Activated T-cell treated with anti-CD3 and anti-CD28 coated beads, Interleukin-2, amount 50 U/mL, for 24 hours (primary cell): ENCODE measurements around the gene GGTLC2.
"Not testable (repeated sequence)": the region's sequence is repeated elsewhere in the genome, so short reads cannot be mapped to it uniquely, and the experiment has no call there.

Experiments
- DNase-seq: peaks from one replicate; pipeline ENCODE4 v3.0.0-alpha.2; 2020
- H3K27ac Mint-ChIP-seq: 2 replicates; pipeline ENCODE4 v1.8.0; 2020; ENCODE audit warnings: mild to moderate bottlenecking, mixed read lengths
- H3K27me3 Mint-ChIP-seq: 2 replicates; pipeline ENCODE4 v1.8.0; 2020; ENCODE audit warnings: mixed read lengths
- H3K36me3 Mint-ChIP-seq: 2 replicates; pipeline ENCODE4 v1.8.0; 2020; ENCODE audit warnings: low read depth, mixed read lengths
- H3K4me1 Mint-ChIP-seq: 2 replicates; pipeline ENCODE4 v1.8.0; 2020; ENCODE audit warnings: low read depth, mixed read lengths
- H3K4me3 Mint-ChIP-seq: 2 replicates; pipeline ENCODE4 v1.8.0; 2020; ENCODE audit warnings: mild to moderate bottlenecking, moderate library complexity, mixed read lengths
- H3K9me3 Mint-ChIP-seq: 2 replicates; pipeline ENCODE4 v1.8.0; 2020; ENCODE audit warnings: mixed read lengths

GGTLC2 gene

GRCh38 chr22:22651593-22651992 lies 7.2 kb downstream of the GGTLC2 start:
- not testable (repeated sequence) for H3K27me3 Mint-ChIP-seq, DNase-seq, H3K9me3 Mint-ChIP-seq, H3K36me3 Mint-ChIP-seq, H3K4me3 Mint-ChIP-seq, H3K27ac Mint-ChIP-seq
- H3K4me1 Mint-ChIP-seq: peaks cover 21% of the 10 kb centered on the region

DNA sequence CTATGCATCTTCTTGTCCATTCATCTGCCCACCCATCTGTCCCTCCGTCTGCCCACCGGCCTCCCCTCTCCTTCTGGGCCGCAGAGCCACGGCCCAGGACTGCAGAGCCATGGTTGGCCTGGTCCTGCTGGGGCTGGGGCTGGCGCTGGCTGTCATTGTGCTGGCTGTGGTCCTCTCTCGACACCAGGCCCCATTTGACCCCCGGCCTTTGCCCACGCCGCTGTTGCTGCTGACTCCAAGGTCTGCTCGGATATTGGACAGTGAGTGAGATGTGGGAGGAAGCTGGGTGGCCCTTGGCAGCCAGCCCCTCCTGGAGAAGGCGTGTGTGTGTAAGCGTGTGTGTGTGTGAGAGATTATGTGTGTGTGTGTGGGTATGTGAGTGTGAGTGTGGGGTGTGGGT lies 7.7 kb downstream of the GGTLC2 start:
- not testable (repeated sequence) for H3K36me3 Mint-ChIP-seq, H3K9me3 Mint-ChIP-seq, H3K27me3 Mint-ChIP-seq, H3K27ac Mint-ChIP-seq, DNase-seq, H3K4me3 Mint-ChIP-seq
- peaks cover 21% of the 10 kb centered on the region for H3K4me1 Mint-ChIP-seq

GRCh38 chr22:22652573-22652972 lies 8.2 kb downstream of the GGTLC2 start:
- DNase-seq, H3K9me3 Mint-ChIP-seq, H3K27me3 Mint-ChIP-seq, H3K36me3 Mint-ChIP-seq, H3K27ac Mint-ChIP-seq, H3K4me3 Mint-ChIP-seq: not testable (repeated sequence)
- H3K4me1 Mint-ChIP-seq: peaks cover 21% of the 10 kb centered on the region

GRCh38 chr22:22653677-22654381 lies 9.4 kb downstream of the GGTLC2 start:
- H3K4me3 Mint-ChIP-seq, H3K27ac Mint-ChIP-seq, H3K36me3 Mint-ChIP-seq, H3K27me3 Mint-ChIP-seq, DNase-seq, H3K9me3 Mint-ChIP-seq: not testable (repeated sequence)
- peaks cover 21% of the 10 kb centered on the region for H3K4me1 Mint-ChIP-seq

DNA sequence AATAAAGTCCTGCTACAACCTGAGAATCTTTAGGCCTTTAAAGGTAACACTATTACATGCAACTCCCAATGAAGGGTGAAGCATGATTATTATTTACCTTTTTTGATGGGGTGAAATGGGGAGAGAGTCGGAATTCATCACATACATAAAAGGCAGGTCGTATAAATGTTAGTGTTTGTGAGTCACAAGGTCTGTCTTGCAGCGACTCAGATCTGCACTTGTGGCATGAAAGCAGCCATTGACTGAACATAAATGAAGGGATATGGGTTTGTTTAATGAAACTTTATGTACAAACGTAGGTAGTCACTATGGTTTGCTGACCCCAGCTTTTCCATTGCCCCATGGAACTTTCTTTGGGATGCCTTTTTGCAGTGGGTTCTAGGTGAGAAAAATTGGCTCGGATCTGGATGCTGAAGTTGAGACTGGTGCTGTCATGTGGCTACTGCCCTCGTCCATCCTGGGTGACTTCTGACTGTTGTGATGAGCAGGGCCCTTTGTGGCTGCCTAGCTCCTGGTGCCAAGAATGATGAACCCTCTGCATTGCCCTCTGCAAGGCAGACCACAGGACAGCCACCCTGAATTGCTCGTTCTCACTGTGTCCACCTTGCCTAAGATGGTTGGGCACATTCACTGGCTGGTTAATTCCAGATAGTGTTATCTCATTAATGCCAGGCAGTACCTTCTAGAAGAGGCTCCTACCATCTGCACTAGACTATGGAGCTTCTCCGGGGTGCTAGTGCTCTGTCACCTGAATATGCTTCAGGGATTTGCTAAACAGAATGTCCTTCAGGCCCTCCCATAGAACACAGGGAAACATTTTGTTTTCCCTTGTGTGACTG lies 11.3 kb downstream of the GGTLC2 start:
- Mint-ChIP-seq H3K9me3 (no peaks in the 10 kb centered on the region), H3K4me1 (peaks cover 21% of the 10 kb centered on the region), H3K27ac (no peak overlapping the region), H3K27me3 (no peaks in the 10 kb centered on the region), H3K36me3 (no peaks in the 10 kb centered on the region), H3K4me3 (no peak overlapping the region)
- no peak for DNase-seq

DNA sequence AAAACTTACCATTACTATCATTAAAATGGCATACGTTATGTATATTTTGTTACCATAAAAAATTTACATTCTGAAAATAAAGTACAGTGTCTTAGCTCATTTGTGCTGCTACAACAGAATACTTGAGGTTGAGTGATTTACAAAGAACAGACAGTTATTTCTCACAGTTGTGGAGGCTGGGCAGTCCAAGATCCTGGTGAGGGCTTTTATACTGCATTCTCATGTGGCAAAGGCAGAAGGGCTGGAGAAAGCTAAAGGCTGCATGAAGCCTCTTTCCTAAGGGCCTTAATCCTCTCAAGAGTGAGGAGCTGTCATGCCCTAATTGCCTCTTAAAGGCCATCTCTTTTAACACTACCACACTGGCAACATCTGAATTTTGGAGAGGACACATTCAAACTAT lies 13.3 kb downstream of the GGTLC2 start:
- H3K4me1 Mint-ChIP-seq: peaks cover 18% of the 10 kb centered on the region
- H3K27me3 Mint-ChIP-seq: no peaks in the 10 kb centered on the region
- DNase-seq: no peak
- no peaks in the 10 kb centered on the region for H3K36me3 Mint-ChIP-seq
- H3K4me3 Mint-ChIP-seq: no peak overlapping the region
- H3K27ac Mint-ChIP-seq: no peak overlapping the region
- H3K9me3 Mint-ChIP-seq: no peaks in the 10 kb centered on the region

GRCh38 chr22:22661275-22661674 lies 16.9 kb downstream of the GGTLC2 start:
- Mint-ChIP-seq H3K27ac (no peak overlapping the region), H3K27me3 (no peaks in the 10 kb centered on the region), H3K4me3 (no peak overlapping the region), H3K36me3 (no peaks in the 10 kb centered on the region), H3K4me1 (no peaks in the 10 kb centered on the region), H3K9me3 (no peaks in the 10 kb centered on the region)
- DNase-seq: no peak

- DNase-seq: no peak
- H3K9me3 Mint-ChIP-seq: no peaks in the 10 kb centered on the region
- H3K4me1 Mint-ChIP-seq: no peaks in the 10 kb centered on the region
- H3K4me3 Mint-ChIP-seq: no peak overlapping the region
- H3K27ac Mint-ChIP-seq: no peak overlapping the region
- no peaks in the 10 kb centered on the region for H3K27me3 Mint-ChIP-seq
- H3K36me3 Mint-ChIP-seq: no peaks in the 10 kb centered on the region
These were observed 17.7 kb downstream of the GGTLC2 start for GRCh38 chr22:22662095-22662494.

DNA sequence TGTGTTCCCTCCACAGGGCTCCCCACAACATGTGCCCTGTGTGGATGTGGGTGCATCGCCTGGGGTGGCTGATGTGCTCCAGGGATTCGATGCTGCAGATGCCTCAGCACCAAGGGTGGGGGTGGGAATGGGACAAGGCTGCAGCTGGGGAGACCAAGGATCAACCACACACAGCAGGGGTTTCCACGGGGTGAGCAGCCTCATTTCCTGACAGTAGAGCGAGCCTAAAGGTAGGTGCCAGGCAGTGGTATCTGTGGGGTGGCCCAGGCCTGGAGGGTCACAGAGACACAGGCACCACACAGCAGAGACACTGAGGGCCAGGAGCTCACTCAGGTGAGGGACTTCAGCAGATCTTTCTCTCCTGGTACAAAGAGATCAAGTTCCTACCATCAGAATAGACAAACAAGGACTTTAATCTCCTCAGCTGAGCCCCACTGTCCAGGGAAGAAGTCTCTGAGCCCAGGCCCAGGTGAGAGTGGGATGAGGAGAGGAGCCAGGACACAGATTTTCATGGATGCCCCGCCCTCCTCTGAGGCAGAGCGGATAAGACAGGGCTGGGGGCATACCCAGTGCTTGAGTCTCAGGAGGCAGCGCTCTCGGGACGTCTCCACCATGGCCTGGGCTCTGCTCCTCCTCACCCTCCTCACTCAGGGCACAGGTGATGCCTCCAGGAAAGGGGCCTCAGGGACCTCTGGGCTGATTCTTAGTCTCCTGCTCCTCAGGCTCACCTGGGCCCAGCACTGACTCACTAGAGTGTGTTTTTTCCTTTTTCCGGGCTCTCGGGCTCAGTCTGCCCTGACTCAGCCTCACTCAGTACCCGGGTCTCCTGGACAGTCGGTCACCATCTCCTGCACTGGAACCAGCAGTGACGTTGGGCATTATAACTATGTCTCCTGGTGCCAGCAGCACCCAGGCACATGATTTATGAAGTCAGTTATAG lies 19.7 kb downstream of the GGTLC2 start:
- no peak overlapping the region for H3K4me3 Mint-ChIP-seq
- DNase-seq: no peak
- H3K4me1 Mint-ChIP-seq: no peaks in the 10 kb centered on the region
- no peaks in the 10 kb centered on the region for H3K27me3 Mint-ChIP-seq
- peak overlapping the region; percentile 18 for H3K27ac Mint-ChIP-seq
- H3K9me3 Mint-ChIP-seq: no peaks in the 10 kb centered on the region
- no peaks in the 10 kb centered on the region for H3K36me3 Mint-ChIP-seq

DNA sequence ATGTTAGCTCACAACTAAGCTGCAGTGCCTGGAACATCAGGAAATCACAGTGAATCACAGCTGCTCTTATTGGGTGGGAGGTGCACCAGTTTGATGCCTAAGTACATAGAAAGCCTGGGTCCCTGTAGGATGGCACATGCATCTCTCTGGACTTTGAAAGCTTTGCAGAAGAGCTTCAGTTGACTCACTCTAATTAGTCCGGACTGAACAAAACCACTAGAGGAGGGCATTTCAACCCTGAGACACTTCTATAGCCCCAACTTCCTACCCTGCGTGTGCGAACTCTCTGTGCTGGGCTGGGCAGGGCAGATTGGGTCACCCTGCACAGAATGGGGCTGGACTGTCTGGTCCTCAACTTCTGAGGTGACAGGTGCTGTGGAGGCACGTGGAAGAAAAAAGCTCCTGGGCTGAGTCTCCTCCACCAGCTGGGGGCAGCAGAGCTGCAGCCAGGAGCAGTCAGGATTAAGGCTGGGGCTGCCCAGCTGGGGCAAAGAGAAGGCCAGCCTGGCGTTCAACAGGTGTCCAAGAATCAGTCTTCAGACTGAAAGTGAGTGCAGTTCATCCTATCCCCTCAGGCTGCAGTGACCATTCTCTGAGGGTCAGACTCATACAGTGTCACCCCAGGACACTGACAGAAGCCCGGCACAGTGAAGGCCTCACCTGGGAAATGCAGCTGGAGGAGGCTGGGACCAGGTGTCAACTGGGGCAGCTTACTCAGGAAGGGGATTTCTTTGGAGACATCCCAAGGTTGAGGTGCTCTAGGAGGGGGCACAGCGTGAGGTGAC lies 22.1 kb downstream of the GGTLC2 start:
- Mint-ChIP-seq H3K4me1 (no peaks in the 10 kb centered on the region), H3K4me3 (no peak overlapping the region), H3K27ac (no peak overlapping the region), H3K36me3 (no peaks in the 10 kb centered on the region), H3K27me3 (no peaks in the 10 kb centered on the region), H3K9me3 (no peaks in the 10 kb centered on the region)
- no peak for DNase-seq

GRCh38 chr22:22667966-22668880 lies 23.8 kb downstream of the GGTLC2 start:
- Mint-ChIP-seq H3K9me3 (no peaks in the 10 kb centered on the region), H3K4me3 (no peak overlapping the region), H3K27ac (no peak overlapping the region), H3K36me3 (no peaks in the 10 kb centered on the region), H3K4me1 (no peaks in the 10 kb centered on the region), H3K27me3 (no peaks in the 10 kb centered on the region)
- no peak for DNase-seq

- H3K27ac Mint-ChIP-seq: no peak overlapping the region
- H3K9me3 Mint-ChIP-seq: no peaks in the 10 kb centered on the region
- no peak for DNase-seq
- H3K27me3 Mint-ChIP-seq: peaks cover 4% of the 10 kb centered on the region
- no peak overlapping the region for H3K4me3 Mint-ChIP-seq
- no peaks in the 10 kb centered on the region for H3K4me1 Mint-ChIP-seq
- no peaks in the 10 kb centered on the region for H3K36me3 Mint-ChIP-seq
These were observed 24.7 kb downstream of the GGTLC2 start for GRCh38 chr22:22669093-22669492.

DNA sequence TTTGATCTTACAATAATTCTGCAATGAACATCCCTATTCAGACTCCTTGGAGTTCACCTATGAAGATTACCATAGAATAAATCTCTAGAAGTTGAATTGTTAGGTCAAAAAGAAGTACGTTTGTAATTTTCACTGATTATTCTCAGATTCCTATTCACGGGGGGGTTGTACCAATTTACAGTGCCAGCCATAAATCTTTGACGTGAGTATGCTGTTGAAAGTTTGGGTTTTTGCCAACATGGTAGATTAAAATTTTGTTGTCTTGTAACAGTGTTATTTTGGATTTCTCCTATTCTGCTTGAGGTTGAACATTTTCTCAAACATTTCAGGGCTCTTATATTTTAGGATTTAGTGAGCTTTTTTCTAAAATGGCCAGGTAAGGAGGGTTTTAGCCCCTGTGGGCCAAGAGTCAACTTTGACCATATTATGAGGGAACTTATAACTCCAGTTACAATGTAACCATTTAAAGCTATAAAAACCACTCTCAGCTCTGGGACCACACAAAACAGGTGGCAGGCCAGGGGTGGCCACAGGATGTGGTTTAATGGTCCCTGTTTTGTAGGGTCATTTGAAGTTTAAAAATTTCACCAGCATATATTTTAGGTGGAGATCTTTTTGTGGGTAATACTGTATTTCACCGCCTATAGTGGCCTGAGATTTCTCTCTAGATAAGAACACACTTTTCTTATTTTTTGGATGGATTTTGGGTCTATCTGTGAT lies 25.8 kb downstream of the GGTLC2 start:
- H3K4me1 Mint-ChIP-seq: no peaks in the 10 kb centered on the region
- H3K4me3 Mint-ChIP-seq: no peak overlapping the region
- H3K27ac Mint-ChIP-seq: no peak overlapping the region
- H3K27me3 Mint-ChIP-seq: peaks cover 10% of the 10 kb centered on the region
- no peaks in the 10 kb centered on the region for H3K9me3 Mint-ChIP-seq
- DNase-seq: no peak
- no peaks in the 10 kb centered on the region for H3K36me3 Mint-ChIP-seq
